H9 (cell line): ENCODE data around the gene ADCY5. TPM values are rescaled to one million over a fixed set of nuclear protein-coding genes. Genes with fewer than 3 reads are reported as not detected.

Experiments
- DNase-seq: peaks from one replicate; pipeline ENCODE4 v3.0.0-alpha.2; 2017
- H2AFZ ChIP-seq: one replicate; pipeline ENCODE4 v1.6.1; 2013; ENCODE audit warnings: mild to moderate bottlenecking, low read length, control low read depth, moderate library complexity
- H2AK5ac ChIP-seq: 2 replicates; pipeline ENCODE4 v1.6.1; 2013; ENCODE audit warnings: low read length, control low read depth, mixed read lengths; ENCODE audit not compliant: insufficient read length
- H2BK120ac ChIP-seq: one replicate; pipeline ENCODE4 v1.6.1; 2013; ENCODE audit warnings: low read depth, mild to moderate bottlenecking, low read length, control low read depth, inconsistent platforms; ENCODE audit not compliant: poor library complexity, severe bottlenecking
- H2BK12ac ChIP-seq: 2 replicates; pipeline ENCODE4 v1.6.1; 2013; ENCODE audit warnings: low read length, control low read depth, mixed read lengths, low read depth; ENCODE audit not compliant: insufficient read length
- H2BK15ac ChIP-seq: 2 replicates; pipeline ENCODE4 v1.6.1; 2013; ENCODE audit warnings: low read depth, low read length, control low read depth
- H2BK20ac ChIP-seq: one replicate; pipeline ENCODE4 v1.6.1; 2013; ENCODE audit warnings: low read depth, mild to moderate bottlenecking, low read length, control low read depth, inconsistent platforms; ENCODE audit not compliant: poor library complexity, severe bottlenecking
- H2BK5ac ChIP-seq: 2 replicates; pipeline ENCODE4 v1.6.1; 2013; ENCODE audit warnings: low read length, control low read depth, mixed read lengths; ENCODE audit not compliant: insufficient read length
- H3K14ac ChIP-seq: 2 replicates; pipeline ENCODE4 v1.6.1; 2013; ENCODE audit warnings: low read length, control low read depth; ENCODE audit not compliant: insufficient read depth
- H3K18ac ChIP-seq: 2 replicates; pipeline ENCODE4 v1.6.1; 2013; ENCODE audit warnings: low read depth, mild to moderate bottlenecking, mixed read lengths, low read length, control low read depth; ENCODE audit not compliant: insufficient read length
- H3K23ac ChIP-seq: 2 replicates; pipeline ENCODE4 v1.6.1; 2013; ENCODE audit warnings: low read length, control low read depth, mixed read lengths, low read depth; ENCODE audit not compliant: insufficient read length
- H3K23me2 ChIP-seq: 2 replicates; pipeline ENCODE4 v1.6.1; 2013; ENCODE audit warnings: low read depth, mild to moderate bottlenecking, mixed read lengths, low read length, control low read depth; ENCODE audit not compliant: insufficient read length, poor library complexity, severe bottlenecking
- H3K27ac ChIP-seq: 2 replicates; pipeline ENCODE4 v1.5.1; 2013; ENCODE audit warnings: low read length, control low read depth, mixed read lengths, low read depth; ENCODE audit not compliant: insufficient read length
- H3K27me3 ChIP-seq: 2 replicates; pipeline ENCODE4 v1.6.1; 2013; ENCODE audit warnings: low read length, control low read depth, inconsistent platforms; ENCODE audit not compliant: insufficient read depth
- H3K4ac ChIP-seq: 2 replicates; pipeline ENCODE4 v1.6.1; 2013; ENCODE audit warnings: low read depth, mild to moderate bottlenecking, control low read depth, inconsistent platforms, low read length, moderate library complexity
- H3K4me1 ChIP-seq: 2 replicates; pipeline ENCODE4 v1.6.1; 2013; ENCODE audit warnings: low read length, control low read depth, inconsistent platforms; ENCODE audit not compliant: insufficient read depth
- H3K4me2 ChIP-seq: 2 replicates; pipeline ENCODE4 v1.6.1; 2013; ENCODE audit warnings: low read length, control low read depth, mixed read lengths; ENCODE audit not compliant: insufficient read length, insufficient read depth
- H3K56ac ChIP-seq: 2 replicates; pipeline ENCODE4 v1.6.1; 2013; ENCODE audit warnings: low read depth, mild to moderate bottlenecking, mixed read lengths, low read length, control low read depth; ENCODE audit not compliant: insufficient read length
- H3K79me1 ChIP-seq: 2 replicates; pipeline ENCODE4 v1.6.1; 2013; ENCODE audit warnings: low read depth, mild to moderate bottlenecking, moderate library complexity, low read length, control low read depth, inconsistent platforms; ENCODE audit not compliant: insufficient read depth, poor library complexity, severe bottlenecking
- H3K79me2 ChIP-seq: 2 replicates; pipeline ENCODE4 v1.6.1; 2013; ENCODE audit warnings: low read length, control low read depth, inconsistent platforms; ENCODE audit not compliant: insufficient read depth
- H3K9ac ChIP-seq: 2 replicates; pipeline ENCODE4 v1.6.1; 2013; ENCODE audit warnings: low read length, control low read depth, mixed read lengths; ENCODE audit not compliant: insufficient read length; ENCODE audit errors: extremely low read depth
- H3K9me3 ChIP-seq: one replicate; pipeline ENCODE4 v1.6.1; 2013; ENCODE audit warnings: low read depth, low read length, inconsistent platforms; ENCODE audit not compliant: control insufficient read depth
- H3T11ph ChIP-seq: one replicate; pipeline ENCODE4 v1.6.1; 2013; ENCODE audit warnings: mild to moderate bottlenecking, low read length, control low read depth, inconsistent platforms
- H4K20me1 ChIP-seq: one replicate; pipeline ENCODE4 v1.6.1; 2013; ENCODE audit not compliant: control insufficient read depth, insufficient read length, insufficient read depth
- H4K5ac ChIP-seq: 2 replicates; pipeline ENCODE4 v1.6.1; 2013; ENCODE audit warnings: low read depth, mild to moderate bottlenecking, mixed read lengths, low read length, control low read depth; ENCODE audit not compliant: insufficient read length
- H4K8ac ChIP-seq: replicated peaks from 2 replicates; pipeline ENCODE4 v1.6.1; 2013; ENCODE audit warnings: low read length, control low read depth, mixed read lengths, low read depth; ENCODE audit not compliant: insufficient read length
- H4K91ac ChIP-seq: 2 replicates; pipeline ENCODE4 v1.6.1; 2013; ENCODE audit warnings: low read depth, mild to moderate bottlenecking, moderate library complexity, mixed read lengths, low read length, control low read depth; ENCODE audit not compliant: insufficient read length
- H3K27ac Mint-ChIP-seq, 3 experiments: 2 replicates in 2 of 3; 3 replicates in 1 of 3; pipeline ENCODE4 v1.8.0; 2020 to 2021; ENCODE audit warnings: mixed read lengths in 3 of 3, mild to moderate bottlenecking in 1 of 3, moderate library complexity in 1 of 3
- H3K27me3 Mint-ChIP-seq: 2 replicates; pipeline ENCODE4 v1.8.0; 2021; ENCODE audit warnings: low read depth, mild to moderate bottlenecking, moderate library complexity, mixed read lengths
- H3K36me3 Mint-ChIP-seq, 3 experiments: 2 replicates in 2 of 3; 3 replicates in 1 of 3; pipeline ENCODE4 v1.8.0; 2020 to 2021; ENCODE audit warnings: low read depth in 3 of 3, mixed read lengths in 3 of 3; ENCODE audit not compliant: insufficient read depth in 1 of 3
- H3K4me1 Mint-ChIP-seq, 2 experiments: 2 replicates each; pipeline ENCODE4 v1.8.0; 2020; ENCODE audit warnings: mixed read lengths in 2 of 2
- H3K4me3 Mint-ChIP-seq, 2 experiments: 2 replicates in 1 of 2; 3 replicates in 1 of 2; pipeline ENCODE4 v1.8.0; 2020 to 2021; ENCODE audit warnings: mild to moderate bottlenecking in 2 of 2, mixed read lengths in 2 of 2, moderate library complexity in 1 of 2
- H3K9me3 Mint-ChIP-seq, 2 experiments: 2 replicates in 1 of 2; 3 replicates in 1 of 2; pipeline ENCODE4 v1.8.0; 2020; ENCODE audit warnings: mild to moderate bottlenecking in 2 of 2, mixed read lengths in 2 of 2, moderate library complexity in 1 of 2
- CTCF ChIP-seq: fragments of 200-600 bp; sonication (generic); conservative IDR thresholded peaks from 3 replicates; pipeline ENCODE4 v1.8.0; 2021; ENCODE audit warnings: antibody characterized with exemption, mild to moderate bottlenecking
- WGBS: extraction: QIAGEN DNeasy Blood & Tissue Kit; methylation state at CpG from one replicate; pipeline ENCODE4 v1.1.7; 2013; ENCODE audit warnings: missing lambda C conversion rate, low lambda C conversion rate, mixed read lengths; ENCODE audit not compliant: insufficient read length; ENCODE audit errors: extremely low coverage; 5-methylcytosine and 5-hydroxymethylcytosine counted together
- total RNA-seq: library from RNA; stranded (reverse); gene quantifications from 2 replicates; pipeline ENCODE4 v1.2.1, GENCODE V29; 2021

Gene ADCY5
- total RNA-seq, 1 experiment from 2014 or later, result 5.0 TPM

DNA sequence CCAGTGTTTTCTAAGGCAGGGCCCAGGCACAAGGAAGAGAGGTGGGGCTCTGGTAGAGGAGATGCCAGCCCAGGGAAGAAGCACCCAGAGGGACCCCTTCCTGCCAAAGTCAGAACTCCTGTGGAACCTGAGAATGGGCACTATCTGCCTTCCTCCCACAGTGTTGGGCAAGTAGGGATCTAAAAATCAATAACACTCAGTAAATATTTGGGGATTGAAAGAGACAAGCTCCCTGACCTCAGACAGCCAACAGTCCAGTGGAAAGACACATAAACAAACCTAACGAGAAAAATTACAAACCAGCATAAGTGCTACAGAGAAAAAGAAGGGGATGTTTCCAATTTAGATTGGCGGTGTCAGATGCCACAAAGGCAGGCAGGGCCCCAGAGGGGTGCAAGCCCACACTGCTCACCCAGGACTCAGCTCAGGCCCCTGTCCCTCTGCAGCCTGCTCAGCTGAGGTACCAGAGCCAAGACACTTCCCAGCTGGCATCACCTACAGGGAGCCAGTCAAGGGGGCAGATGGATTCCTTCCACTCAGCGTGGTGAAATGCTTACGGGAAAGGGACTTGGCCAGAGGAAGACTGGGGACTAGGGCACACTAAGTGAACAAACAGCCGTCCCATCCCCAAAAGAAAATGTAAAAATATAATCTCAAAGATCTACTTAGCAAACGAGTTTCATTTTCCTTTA lies 15.9 kb downstream of the ADCY5 start:
- no peaks in the 10 kb centered on the region for H3K23me2 ChIP-seq
- no peak overlapping the region for H4K91ac ChIP-seq
- no peak overlapping the region for H2BK15ac ChIP-seq
- TF ChIP-seq CTCF, result no peak
- H2BK12ac ChIP-seq, result no peak overlapping the region
- H4K5ac ChIP-seq, result no peak overlapping the region
- H4K20me1 ChIP-seq, result no peaks in the 10 kb centered on the region
- Mint-ChIP-seq H3K4me3 (no peak overlapping the region), H3K27ac (no peak overlapping the region; a peak in 1 of 7 replicates), H3K4me1 (peaks cover 2% of the 10 kb centered on the region in 2 experiments; a peak in 2 of 4 replicates), H3K27me3 (peaks cover 5% of the 10 kb centered on the region; the same call in 1 of the 2 replicates), H3K9me3 (no peaks in the 10 kb centered on the region), H3K36me3 (no peaks in the 10 kb centered on the region)
- H3K4me1 ChIP-seq, result no peaks in the 10 kb centered on the region
- H3K4me2 ChIP-seq, result no peak overlapping the region
- no peaks in the 10 kb centered on the region for H3K79me1 ChIP-seq
- no peaks in the 10 kb centered on the region for H3K79me2 ChIP-seq
- no peak overlapping the region for H2AFZ ChIP-seq
- H2BK5ac ChIP-seq, result no peak overlapping the region
- no peak overlapping the region for H3K4ac ChIP-seq
- H2BK20ac ChIP-seq, result no peak overlapping the region
- H3T11ph ChIP-seq, result no peak overlapping the region
- H3K27ac ChIP-seq, result no peak overlapping the region
- no peak overlapping the region for H3K23ac ChIP-seq
- DNase-seq, result no peak
- H3K18ac ChIP-seq, result no peak overlapping the region
- H3K27me3 ChIP-seq, result no peaks in the 10 kb centered on the region
- no peak overlapping the region for H3K56ac ChIP-seq
- no peak overlapping the region for H2AK5ac ChIP-seq
- H3K9ac ChIP-seq, result no peak overlapping the region
- no peaks in the 10 kb centered on the region for H3K9me3 ChIP-seq
- no CpG with 5 or more reads among the region's 6 CpGs for WGBS
- H3K14ac ChIP-seq, result no peak overlapping the region; the same call in 1 of the 2 replicates
- no peak overlapping the region for H2BK120ac ChIP-seq
- H4K8ac ChIP-seq, result no peak overlapping the region
